GM19351 (cell line): Measurements from ENCODE around the gene HTT.

Experiments
- ATAC-seq: cut with Tn5 transposase; IDR thresholded peaks from one replicate; pipeline ENCODE4 v1.9.1; 2021; ENCODE audit warnings: mild to moderate bottlenecking, moderate library complexity; ENCODE audit not compliant: unreplicated experiment

Gene HTT

DNA sequence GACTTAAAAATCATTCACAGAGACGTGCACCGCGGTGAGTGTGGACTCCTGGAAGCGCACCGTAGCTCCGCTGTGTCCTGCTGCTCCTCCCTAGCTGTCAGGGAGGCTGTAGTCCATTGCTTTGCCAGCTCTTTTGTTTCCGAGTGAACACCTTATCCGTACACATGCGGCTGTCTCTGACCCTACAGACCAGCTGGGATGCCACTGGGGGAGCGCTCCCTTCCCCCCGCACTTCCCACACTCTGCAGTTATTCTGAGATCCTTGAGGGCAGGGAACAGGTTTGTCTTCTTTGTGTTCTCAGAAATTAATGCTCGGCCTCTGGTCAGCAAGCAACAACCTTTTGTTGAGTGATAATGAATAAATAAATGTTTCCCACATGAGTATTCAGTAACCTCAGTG is 140.8 kb downstream of the HTT start:
- no peak for ATAC-seq

DNA sequence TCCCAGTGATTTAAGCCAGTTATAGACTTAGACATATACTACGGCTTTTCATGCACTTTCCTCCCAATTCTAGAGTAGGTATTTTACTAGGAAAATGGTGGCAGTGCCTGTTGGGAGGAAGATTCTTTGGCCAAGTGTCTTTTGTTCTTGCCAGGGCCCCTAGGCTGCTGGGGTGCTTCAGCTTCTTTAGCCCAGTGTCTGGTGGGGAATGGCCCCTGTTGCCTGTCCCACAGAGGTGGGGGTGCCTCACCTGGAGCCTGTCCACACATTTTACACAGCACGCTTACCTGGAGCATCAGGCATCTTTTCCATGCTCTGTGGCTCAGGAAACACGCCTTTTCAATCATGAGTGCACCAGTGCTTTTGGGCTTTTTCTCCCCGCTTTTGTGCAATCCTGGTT is 141.3 kb downstream of the HTT start:
- no peak for ATAC-seq

DNA sequence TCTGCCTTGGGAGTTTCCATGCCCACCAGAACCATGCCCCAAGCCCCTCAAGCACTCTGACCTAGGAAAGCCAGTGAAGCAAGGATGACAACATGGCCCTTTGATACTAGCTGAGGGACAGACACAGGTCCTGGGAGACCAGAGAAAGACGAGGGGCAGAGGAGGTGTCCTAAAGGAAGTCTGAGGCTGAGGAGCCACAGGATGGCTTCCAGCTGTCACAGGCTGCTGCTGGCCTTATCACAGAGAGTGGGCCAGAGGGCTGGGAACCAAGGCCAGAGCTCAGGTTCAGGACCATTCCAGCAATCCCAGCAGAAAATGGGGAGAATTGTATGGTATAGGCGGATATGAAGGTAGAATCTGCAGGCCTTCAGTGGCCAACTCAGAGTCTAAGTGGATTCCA is 142.8 kb downstream of the HTT start:
- no peak for ATAC-seq

DNA sequence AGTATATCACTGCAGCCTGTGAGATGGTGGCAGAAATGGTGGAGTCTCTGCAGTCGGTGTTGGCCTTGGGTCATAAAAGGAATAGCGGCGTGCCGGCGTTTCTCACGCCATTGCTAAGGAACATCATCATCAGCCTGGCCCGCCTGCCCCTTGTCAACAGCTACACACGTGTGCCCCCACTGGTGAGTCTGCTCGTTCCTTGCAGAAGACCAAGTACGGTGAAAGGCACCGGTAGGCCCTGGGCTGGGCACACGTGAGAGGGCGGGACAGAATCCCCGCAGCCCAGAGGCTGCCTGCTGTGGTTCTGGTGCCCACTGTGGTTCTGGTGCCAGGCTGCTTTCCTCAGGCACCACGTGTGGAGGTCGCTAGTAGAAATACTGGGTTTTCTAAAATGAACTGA is 143.3 kb downstream of the HTT start:
- no peak for ATAC-seq

DNA sequence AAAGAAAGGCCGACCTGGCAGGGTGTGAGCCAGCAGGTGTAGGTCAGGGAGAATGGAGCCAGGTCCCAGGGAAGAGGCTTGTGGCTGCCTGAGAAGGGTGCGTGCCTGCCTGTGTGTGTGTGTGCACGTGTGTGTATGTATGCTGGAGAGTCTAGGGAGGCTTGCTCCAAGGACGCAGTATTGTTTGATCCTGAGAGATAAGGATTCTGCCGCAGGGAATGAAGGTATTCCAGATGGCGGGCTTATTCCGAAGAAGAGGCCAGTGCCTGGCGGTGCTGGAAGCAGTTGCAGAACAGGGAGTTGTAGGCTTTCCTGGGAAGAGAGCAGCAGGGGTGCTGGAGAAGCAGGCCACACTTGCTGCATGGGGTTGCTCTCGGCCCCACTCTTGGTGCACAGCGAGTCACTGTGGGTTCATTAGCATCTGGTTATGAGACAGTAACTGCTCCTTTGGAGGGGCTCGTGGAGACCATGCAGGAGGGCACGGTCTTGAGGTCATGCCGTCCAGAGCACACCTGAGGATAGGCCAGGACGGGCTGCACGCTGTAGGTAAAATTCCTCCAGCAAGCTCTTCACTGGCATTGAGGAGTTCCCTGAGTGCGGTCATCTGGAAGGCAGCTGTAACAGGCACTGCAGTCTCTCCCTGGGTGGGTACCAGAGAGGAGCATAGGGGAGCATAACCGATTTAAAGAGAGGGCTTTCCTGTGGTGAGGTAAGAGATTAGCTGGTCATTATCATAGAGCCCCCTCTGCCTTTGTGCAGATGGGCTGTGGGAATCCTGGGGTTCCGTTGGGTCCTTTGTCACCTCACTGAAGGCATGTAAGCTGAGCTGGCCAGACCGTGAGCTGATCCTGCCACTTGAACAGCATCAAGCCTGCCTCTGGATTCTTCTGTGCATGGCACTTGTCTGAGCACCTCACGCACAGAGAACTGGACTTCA is 144.6 kb downstream of the HTT start:
- ATAC-seq, result no peak

DNA sequence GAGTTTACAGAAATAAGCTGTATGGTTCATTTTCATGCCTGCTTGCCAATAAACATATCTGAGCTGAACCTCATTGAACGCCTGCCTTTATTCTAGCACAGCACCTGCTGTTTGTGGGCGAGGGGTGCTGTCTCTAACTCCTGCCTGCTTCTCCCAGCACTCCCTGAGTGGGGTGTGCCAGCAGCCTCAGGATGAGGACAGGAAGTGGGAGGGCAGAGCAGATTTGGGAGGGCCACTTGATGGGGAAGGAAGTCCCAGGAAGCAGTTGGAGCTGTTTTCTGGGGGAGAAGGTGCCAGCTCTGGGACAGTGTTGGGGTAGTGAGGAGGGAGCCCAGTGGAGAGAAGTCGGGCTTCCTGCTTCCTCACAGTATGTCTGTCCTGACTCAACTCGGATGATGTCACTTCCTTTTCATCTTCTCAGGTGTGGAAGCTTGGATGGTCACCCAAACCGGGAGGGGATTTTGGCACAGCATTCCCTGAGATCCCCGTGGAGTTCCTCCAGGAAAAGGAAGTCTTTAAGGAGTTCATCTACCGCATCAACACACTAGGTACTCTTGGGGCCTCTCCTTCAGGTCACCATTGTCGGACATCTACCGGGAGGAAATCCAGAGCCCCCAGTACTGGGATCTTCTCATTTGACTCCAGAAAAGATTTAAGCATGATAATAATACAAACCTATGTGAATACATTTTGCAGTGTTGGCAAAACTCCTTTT is 145.4 kb downstream of the HTT start:
- ATAC-seq, result no peak

DNA sequence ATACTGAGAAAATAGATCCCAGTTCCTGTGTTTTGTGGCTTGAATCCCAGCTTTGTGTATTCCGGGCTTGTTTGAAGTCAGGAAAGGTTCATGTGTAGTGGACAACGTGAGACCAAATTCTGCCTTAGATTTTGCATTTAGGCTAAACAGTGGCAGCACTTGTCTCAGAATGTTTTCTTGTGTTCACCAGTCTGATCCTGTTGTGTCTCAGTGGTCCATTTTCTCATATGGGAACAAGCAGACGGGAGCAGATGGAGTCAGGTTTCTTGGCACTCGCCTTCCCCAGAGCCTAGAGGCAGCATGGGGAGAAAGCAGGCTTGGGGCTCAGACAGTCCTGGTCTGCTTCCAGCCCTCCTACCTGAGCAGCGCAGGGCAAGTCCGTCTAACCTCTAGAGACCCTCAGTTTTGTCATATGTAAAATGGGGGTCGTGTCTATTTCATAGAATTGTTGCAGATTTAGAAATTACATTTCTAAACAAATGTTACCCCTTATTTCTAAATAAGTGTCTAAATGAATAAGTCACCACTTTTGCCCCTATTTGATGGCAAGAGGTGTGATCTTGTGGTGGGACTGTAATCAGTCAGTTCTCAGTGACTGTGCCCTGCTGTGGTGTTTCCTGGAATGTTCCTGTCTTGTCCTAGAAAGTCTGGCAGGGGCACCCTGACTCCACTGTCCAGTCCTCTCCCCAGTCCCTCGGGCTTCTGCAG is 146.1 kb downstream of the HTT start:
- no peak for ATAC-seq

DNA sequence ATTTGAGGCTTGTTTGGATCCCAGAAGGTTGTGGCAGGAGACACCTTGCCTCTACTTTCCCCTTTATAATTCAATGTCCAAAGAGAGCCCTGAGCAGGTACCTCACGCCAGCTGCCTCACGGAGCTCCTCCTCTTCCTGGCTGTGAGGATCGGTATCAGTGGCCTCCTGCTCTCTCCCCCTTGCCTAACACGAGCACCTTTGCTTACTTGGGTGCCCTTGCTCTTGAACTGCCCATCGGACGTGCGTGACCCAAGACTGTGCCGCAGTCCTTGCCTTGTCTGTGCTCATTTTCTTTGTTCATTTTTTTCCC is 146.7 kb downstream of the HTT start:
- no peak for ATAC-seq

DNA sequence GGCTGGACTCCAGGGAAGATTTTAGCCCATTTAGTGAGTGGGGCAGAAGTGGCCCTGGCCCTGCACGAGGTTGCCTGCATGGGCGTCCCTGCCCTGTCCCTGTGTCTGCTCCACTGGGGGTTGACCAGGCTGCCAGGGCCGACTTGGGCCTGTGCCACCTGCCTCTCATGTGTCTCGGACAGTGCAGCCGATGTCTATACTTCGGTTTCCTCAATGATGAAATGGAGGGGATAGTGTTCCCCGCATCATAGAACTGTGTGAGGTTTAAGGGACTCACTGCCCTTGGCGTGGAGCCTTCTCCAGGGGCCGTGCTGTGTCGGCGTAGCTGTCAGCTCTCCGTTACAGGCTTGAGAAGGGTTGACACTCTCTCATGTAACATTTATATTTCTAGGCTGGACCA is 147.5 kb downstream of the HTT start:
- ATAC-seq, result no peak

DNA sequence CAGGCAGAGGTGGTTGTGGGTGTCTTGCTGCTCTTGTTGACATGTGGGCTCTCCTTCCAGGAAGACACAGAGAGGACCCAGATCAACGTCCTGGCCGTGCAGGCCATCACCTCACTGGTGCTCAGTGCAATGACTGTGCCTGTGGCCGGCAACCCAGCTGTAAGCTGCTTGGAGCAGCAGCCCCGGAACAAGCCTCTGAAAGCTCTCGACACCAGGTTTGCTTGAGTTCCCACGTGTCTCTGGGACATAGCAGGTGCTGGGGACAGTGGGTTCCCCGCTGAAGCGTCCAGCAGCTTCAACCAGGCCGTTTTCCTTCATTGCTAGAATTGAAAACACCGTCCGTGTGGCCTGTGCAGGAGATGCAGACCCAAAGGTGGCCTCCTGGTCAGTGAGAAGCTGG is 148.9 kb downstream of the HTT start:
- ATAC-seq, result no peak

DNA sequence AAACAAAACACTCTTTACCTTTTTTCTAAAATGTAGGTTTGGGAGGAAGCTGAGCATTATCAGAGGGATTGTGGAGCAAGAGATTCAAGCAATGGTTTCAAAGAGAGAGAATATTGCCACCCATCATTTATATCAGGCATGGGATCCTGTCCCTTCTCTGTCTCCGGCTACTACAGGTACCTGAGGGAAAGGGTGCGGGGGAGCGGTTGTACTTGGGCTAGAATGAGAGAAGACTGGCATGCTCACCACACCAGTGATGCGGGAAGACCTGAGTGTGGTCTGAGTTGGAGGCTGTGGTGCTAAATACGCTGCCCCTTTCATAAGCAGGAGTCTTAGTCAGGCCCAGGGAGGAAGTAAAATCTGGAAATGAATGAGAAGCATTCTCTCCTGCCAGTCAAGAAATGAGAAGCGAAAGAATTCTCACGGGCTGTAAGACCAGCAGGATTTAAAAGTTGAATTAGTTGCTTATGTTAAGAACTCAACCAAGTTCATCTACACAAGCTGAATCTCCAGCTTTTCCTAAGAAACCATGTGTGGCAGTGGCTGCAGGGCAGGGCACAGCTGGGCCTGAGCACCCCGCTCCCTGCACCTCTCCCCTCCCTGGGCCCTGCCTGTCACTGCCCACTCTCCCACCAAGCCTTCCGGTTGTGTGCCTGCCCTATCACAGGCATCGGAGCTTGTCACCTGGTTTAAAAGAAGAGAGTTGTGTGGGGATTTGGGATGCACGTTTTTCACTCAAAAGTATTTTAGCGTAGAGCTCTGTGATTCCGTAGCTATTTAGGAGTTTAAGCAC is 149.7 kb downstream of the HTT start:
- ATAC-seq, result no peak

DNA sequence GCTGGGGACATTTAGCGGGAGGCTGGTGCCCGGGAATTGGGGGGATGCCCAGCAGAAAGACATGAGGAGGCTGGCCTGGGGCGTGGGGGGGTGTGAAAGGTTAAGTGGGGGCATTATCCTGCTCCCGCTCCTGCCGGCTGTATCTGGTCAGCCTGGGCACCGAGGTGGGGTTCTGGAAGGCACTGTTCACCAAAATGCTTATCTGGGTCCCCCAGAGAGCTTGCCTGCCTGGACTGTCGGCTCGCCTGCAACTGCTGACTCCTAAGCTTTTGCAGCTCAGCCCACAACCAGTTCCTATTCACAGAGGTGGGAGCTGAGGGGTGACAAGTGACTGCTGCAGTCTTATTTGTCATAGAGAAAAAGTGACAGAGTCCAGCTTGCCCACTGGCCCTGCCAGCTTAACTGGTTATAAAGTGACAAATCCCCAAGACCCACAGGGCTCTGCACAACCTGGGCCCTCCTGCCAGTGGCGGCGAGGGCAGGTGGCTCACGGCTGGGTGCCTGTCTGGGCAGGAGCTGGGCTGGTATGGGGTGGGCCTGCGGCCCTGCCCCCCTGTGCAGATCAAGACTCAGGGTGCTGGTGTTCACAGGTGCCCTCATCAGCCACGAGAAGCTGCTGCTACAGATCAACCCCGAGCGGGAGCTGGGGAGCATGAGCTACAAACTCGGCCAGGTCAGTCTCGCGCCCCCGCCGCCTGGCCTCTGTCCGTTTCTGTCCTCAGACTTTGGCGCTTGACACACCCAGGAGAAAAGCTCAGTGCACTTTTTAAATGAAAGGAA is 150.8 kb downstream of the HTT start:
- ATAC-seq, result no peak

DNA sequence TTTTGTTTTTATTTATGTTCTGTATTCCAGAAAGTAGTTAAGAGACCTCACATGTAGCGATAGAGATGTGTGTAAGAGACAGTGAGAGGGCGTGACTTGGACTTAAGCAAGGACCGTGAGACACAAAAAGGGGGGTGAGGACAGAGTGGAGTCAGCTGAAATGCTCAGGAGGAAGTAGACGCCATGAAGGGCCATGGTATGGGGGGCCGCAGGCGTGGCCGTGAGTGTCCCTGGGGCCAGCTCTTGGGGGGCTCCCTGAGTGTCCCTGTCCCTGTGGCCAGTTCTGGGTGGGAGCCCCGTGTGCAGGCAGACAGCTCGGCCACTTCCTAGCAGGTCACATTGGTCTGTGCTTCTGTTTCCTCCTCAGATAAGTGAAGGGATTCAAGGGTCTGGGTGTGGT is 151.5 kb downstream of the HTT start:
- ATAC-seq, result no peak

DNA sequence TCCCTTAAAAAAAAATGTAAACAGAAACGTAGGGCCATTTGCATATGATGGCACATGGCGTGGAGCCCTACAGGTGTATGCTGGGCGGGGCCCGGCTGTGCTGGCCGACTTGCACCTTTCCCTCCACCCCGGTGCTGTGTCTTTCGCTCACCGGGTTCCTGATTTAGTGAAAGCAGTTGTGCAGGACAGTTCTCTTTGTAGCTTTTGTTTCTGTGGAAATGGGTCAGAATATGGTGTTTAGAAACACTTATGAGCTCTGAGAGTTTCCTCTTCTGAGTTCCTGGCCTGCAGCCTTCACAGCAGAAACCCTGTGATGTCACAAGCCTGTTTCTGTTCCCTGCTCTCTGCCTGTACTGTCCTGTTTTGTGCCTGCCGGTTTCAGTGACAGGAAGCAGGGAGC is 152.0 kb downstream of the HTT start:
- ATAC-seq, result no peak

DNA sequence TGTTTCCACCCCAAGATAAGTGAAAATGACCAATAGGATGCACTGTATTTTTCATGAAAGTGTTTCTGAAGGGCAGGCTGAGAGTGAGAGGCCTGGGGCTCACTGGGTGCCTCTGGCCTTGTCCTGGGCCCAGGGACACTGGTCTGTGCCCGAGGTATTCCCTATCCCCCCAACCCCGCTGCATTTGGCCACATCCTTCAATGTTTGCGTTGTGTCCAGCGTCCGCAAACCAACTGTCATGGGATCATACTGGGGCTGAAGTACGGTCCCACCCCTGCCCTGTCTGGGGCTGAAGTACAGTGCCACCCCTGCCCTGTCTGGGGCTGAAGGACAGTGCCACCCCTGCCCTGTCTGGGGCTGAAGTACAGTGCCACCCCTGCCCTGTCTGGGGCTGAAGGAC is 152.5 kb downstream of the HTT start:
- ATAC-seq, result no peak

DNA sequence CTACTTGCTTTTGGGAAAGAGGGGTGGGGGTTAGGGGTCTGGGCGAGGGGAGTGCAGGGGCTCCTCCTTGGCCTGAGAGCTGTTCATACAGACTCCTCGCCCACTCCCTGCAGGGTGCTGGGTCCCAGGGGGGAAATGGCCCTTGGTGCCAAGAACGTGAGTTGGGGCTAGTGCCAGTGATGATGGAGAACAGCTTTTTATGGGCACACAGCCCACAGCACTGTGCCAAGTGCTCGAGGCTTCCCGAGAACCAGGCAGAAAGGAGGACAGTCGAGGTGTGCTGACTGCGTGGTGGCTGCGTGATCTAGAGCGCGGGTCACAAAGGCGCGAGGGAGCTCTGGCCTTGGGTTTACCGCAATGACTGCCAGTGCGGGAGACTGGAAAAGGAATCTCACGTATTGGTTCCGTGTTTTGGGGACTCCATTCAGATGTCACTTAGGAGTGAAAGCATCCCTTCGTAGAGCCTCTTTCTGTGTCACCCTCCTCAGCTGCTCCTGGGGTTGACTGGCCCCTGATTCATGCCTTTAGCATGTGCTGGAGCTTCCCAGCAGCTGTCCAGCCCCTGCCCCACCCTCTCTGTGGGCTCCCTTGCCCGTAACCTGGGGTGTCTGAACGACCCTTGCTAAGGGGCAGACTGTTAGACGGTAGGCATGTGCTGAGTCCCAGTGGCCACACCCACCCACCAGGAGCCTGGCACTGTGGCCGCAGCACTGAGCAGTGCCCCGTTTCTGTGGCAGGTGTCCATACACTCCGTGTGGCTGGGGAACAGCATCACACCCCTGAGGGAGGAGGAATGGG is 153.6 kb downstream of the HTT start:
- no peak for ATAC-seq

DNA sequence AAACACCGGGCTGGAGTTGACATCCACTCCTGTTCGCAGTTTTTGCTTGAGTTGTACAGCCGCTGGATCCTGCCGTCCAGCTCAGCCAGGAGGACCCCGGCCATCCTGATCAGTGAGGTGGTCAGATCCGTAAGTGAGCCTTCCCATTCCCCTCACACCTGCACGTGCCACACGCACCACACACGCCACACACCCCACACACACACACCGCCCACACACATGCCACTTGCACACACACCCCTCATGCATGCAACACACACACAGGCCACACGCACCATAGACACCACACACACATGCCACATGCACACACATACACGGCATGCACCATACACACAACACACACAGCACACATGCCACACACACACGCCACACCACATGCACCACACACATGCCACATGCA is 154.4 kb downstream of the HTT start:
- ATAC-seq, result no peak

DNA sequence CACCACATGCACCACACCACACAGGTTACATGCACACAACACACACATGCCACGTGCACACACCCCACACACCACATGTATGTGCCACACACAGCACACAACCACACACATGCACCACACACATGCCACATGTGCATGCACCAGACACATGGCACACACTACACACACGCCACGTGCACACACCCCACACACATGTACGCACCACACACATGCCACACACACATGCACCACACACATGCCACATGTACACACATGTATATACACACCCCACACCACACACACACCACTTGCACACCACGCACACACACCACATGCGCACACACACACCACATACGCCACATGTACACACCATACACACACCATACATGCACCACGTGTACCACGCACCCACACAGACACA is 154.8 kb downstream of the HTT start:
- no peak for ATAC-seq

DNA sequence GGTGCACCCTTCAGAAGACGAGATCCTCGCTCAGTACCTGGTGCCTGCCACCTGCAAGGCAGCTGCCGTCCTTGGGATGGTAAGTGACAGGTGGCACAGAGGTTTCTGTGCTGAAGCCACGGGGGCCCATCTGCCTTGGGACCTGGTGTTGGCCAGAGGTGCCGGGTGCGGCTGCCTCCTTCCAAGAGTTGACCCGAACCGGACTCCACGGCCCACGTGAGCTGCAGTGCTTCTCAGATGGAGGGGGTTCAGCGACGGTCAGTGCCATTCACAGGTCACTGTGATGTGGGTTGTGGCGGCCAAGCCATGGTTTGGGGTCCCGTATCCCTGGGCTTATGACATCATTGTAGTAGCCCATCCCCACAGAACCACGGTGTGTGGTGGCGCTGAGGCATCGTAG is 155.5 kb downstream of the HTT start:
- ATAC-seq, result no peak

DNA sequence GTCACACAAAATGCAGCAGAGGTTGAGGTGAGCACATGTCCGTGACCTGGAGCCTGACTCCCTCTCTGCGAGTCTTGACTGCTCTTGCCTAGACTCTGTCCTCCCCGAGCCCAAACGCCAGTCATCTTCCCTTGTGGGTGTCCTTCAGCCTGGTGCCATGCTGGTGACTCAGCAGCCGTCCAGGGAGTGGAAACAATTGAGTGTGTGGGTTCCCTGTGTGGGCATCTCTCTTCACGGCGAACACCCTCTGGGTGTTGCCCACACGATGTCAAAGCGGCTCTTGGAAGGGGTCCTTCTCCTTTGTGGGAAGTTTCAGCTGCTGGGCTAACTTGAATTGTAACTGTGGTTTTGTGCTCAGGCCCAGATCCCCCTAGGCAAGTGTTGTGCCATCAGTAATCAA is 157.0 kb downstream of the HTT start:
- ATAC-seq, result no peak
